RWPE1 (cell line): Measurements from ENCODE around the gene NLGN1.

Experiments
- CTCF ChIA-PET: fragments of 350-600 bp; sonication (Branson Sonifier 250); formaldehyde crosslinking; extraction: SDS; loops from one replicate; lab custom pipeline; 2021; lab: Yijun Ruan, JAX
- POLR2A ChIA-PET: fragments of 400-600 bp; formaldehyde crosslinking; extraction: SDS; loops from one replicate; lab custom pipeline; 2020; ENCODE audit warnings: antibody characterized with exemption; ENCODE audit not compliant: low non-redundant PET; lab: Yijun Ruan, JAX
- DNase-seq: peaks from one replicate; pipeline ENCODE4 v3.0.0; 2012; ENCODE audit warnings: low spot score
- H3K27ac ChIP-seq: fragments of 450-650 bp; 2 replicates; pipeline ENCODE4 v1.5.1; 2017
- CTCF ChIP-seq: fragments of 450-650 bp; conservative IDR thresholded peaks from 2 replicates; pipeline ENCODE4 v1.5.1; 2017; ENCODE audit warnings: low read depth, mild to moderate bottlenecking

NLGN1 gene

DNA sequence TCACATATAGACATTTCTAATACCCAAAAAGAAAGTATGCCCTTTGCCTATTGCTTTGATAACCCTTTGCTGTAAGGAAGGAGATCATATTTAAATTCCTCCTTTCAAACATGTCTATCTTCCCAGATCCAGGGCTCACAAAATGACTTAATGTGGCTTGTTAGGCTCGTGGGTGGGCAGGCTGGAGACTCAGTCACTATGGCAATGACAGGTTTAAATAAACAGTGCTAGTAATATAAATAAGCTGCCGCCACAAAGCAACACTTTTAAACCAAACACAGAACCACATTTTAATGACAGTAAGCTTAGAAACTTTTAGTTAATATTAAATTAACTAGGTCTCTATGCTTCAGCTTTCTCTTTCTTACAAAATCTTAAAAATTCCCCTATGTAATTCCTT lies 845.6 kb downstream of the NLGN1 start:
- no peak for TF ChIP-seq CTCF
- no peak for DNase-seq
- H3K27ac ChIP-seq: no peak overlapping the region
- ChIA-PET POLR2A (no interaction called here), CTCF (interaction anchor here (0.6 to 0.7 kb wide), 2 partner anchors 7 to 1260 kb away, joined by 3 to 4 read pairs; no protein-coding TSS in a partner anchor)

GRCh38 chr3:174247687-174248152 lies 850.2 kb downstream of the NLGN1 start:
- CTCF ChIA-PET: interaction anchor here (0.9 kb wide), 1 partner anchor 21 kb away, joined by 3 read pairs; no protein-coding TSS in a partner anchor
- POLR2A ChIA-PET: no interaction called here
- H3K27ac ChIP-seq: no peak overlapping the region
- TF ChIP-seq CTCF: no peak
- DNase-seq: no peak

- no peak for DNase-seq
- CTCF ChIA-PET: no interaction called here
- TF ChIP-seq CTCF: no peak
- POLR2A ChIA-PET: no interaction called here
- H3K27ac ChIP-seq: no peak overlapping the region
These were observed 854.1 kb downstream of the NLGN1 start for GRCh38 chr3:174251681-174252080.

DNA sequence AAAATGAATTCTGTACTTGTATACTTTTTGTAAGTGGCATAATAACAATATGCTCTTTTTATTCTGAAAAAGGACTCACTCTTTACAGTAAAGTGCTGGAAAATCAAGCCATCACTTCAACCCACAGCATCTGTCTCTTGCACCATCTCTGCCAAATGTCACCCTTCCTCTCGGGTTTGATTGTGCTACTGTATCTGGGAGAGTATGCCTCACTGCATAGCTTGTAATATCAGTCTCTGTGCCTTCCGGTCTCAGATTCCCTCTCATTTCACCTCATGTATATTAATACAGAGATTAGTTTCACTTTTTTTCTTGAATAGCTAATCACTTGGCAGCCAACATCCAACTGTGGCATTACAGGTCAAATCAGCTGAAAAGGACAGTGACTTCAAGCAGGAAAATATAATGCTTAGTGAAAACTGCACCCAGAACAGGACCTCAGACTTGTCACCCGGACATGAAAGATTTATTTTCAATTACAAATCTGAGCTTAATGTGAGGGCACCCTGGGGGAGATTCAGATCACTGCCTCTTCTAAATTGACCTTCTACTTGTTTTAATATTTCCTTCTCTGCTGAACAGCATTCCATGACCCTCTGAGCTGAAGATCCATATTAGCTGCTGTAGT lies 855.8 kb downstream of the NLGN1 start:
- CTCF ChIA-PET: interaction anchor here (0.7 kb wide), 1 partner anchor 793 kb away, joined by 3 read pairs; no protein-coding TSS in a partner anchor
- DNase-seq: no peak
- POLR2A ChIA-PET: no interaction called here
- no peak for TF ChIP-seq CTCF
- H3K27ac ChIP-seq: no peak overlapping the region

DNA sequence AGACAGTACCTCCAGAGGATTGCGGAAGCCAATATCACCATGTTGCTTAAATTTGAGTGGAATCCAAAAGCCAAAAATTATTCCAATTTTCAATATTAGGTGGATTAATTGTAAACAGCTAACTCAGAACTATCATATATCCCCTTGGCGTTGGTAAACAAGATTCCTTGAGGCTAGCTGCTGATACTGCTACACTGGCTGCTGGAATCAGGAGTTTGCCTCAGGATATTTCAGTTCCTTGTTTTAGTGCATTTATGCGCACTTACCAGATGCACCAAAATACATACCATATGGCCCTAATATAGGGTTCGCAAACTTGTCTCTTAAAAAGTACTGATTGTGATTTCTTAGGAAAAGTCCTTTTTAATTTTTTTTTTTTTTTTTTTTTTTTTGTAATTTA lies 856.4 kb downstream of the NLGN1 start:
- CTCF ChIA-PET: interaction anchor here (0.7 kb wide), 1 partner anchor 794 kb away, joined by 3 read pairs; no protein-coding TSS in a partner anchor
- POLR2A ChIA-PET: no interaction called here
- no peak for DNase-seq
- H3K27ac ChIP-seq: no peak overlapping the region
- no peak for TF ChIP-seq CTCF

DNA sequence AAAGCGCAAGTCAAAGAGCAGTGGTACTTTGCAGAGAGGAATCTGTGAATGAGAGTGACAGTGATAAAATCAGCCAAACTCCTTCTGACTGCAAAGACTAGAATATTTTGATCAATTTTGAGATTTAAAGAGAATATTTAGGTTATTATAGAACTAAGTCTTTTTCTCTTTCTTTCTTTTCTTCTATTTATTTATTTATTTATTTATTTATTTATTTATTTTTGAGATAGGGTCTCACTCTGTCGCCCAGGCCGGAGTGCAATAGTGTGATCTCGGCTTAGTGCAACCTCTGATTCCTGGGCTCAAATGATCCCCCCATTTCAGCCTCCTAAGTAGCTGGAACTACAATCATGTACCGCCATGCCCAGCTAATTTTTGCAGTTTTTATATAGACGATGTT lies 857.9 kb downstream of the NLGN1 start:
- TF ChIP-seq CTCF: no peak
- ChIA-PET POLR2A (no interaction called here), CTCF (no interaction called here)
- DNase-seq: no peak
- H3K27ac ChIP-seq: no peak overlapping the region
